HEK293 (cell line): Measurements from ENCODE around the gene DNAJC12.

Experiments used
- CTCF ChIA-PET: fragments of 350-600 bp; formaldehyde crosslinking; extraction: SDS; loops from one replicate; lab custom pipeline; 2021; ENCODE audit warnings: antibody characterized with exemption; lab: Yijun Ruan, JAX
- POLR2A ChIA-PET: fragments of 300-600 bp; formaldehyde crosslinking; extraction: SDS; loops from one replicate; lab custom pipeline; 2020; ENCODE audit warnings: antibody characterized with exemption, inconsistent platforms; lab: Yijun Ruan, JAX
- H3K27ac ChIP-seq: fragments of 200-500 bp; sonication (Bioruptor generic); 2 replicates; pipeline ENCODE4 v1.5.1; 2014; ENCODE audit warnings: low read depth, low read length, control low read depth, inconsistent platforms; ENCODE audit errors: extremely low read depth
- H3K36me3 ChIP-seq, 2 experiments: fragments of 200-500 bp in 1 of 2; sonication (Bioruptor generic) in 1 of 2; 1 replicate in 1 of 2; 2 replicates in 1 of 2; pipeline ENCODE4 v1.5.1; 2014 to 2017; ENCODE audit warnings: inconsistent platforms in 2 of 2, low read length in 2 of 2; ENCODE audit not compliant: control insufficient read depth in 2 of 2, insufficient read depth in 1 of 2
- H3K4me1 ChIP-seq: fragments of 200-500 bp; sonication (Bioruptor generic); 2 replicates; pipeline ENCODE4 v1.5.1; 2014; ENCODE audit warnings: mild to moderate bottlenecking, low read length, inconsistent platforms; ENCODE audit not compliant: control insufficient read depth, insufficient read depth
- H3K4me3 ChIP-seq: 2 replicates; pipeline ENCODE4 v1.5.1; 2011; ENCODE audit warnings: low read depth, mild to moderate bottlenecking, control low read depth, low read length, moderate library complexity
- H3K9me3 ChIP-seq: fragments of 200-500 bp; sonication (Bioruptor generic); 2 replicates; pipeline ENCODE4 v1.5.1; 2014; ENCODE audit warnings: low read depth, low read length, inconsistent platforms; ENCODE audit not compliant: control insufficient read depth, insufficient read depth
- BCL11A ChIP-seq: fragments of 450-650 bp; formaldehyde crosslinking; IDR thresholded peaks from 2 replicates; pipeline ENCODE4 v1.5.1; 2016; ENCODE audit warnings: low read depth, missing biosample characterization, missing genetic modification characterization
- FEZF1 ChIP-seq: fragments of 450-650 bp; formaldehyde crosslinking; IDR thresholded peaks from 2 replicates; pipeline ENCODE4 v1.5.1; 2016; ENCODE audit warnings: missing biosample characterization, missing genetic modification characterization
- HOXD13 ChIP-seq: sonication (generic); formaldehyde crosslinking; IDR thresholded peaks from 2 replicates; pipeline ENCODE4 v1.8.0; 2022; ENCODE audit warnings: missing genetic modification reagents, borderline replicate concordance
- KLF1 ChIP-seq: fragments of 450-650 bp; formaldehyde crosslinking; IDR thresholded peaks from 2 replicates; pipeline ENCODE4 v1.5.1; 2016; ENCODE audit warnings: missing biosample characterization, missing genetic modification characterization
- MZF1 ChIP-seq: fragments of 450-650 bp; formaldehyde crosslinking; IDR thresholded peaks from 2 replicates; pipeline ENCODE4 v1.5.1; 2017; ENCODE audit warnings: missing biosample characterization, missing genetic modification characterization, borderline replicate concordance
- OSR2 ChIP-seq: fragments of 450-650 bp; formaldehyde crosslinking; IDR thresholded peaks from 2 replicates; pipeline ENCODE4 v1.5.1; 2016; ENCODE audit warnings: missing biosample characterization, missing genetic modification characterization
- OVOL3 ChIP-seq: fragments of 450-650 bp; formaldehyde crosslinking; IDR thresholded peaks from 2 replicates; pipeline ENCODE4 v1.5.1; 2016; ENCODE audit warnings: missing biosample characterization, missing genetic modification characterization
- TCF7L2 ChIP-seq: IDR thresholded peaks from 2 replicates; pipeline ENCODE4 v1.6.1; 2011; ENCODE audit warnings: low read depth, mild to moderate bottlenecking, inconsistent platforms, low read length, moderate library complexity, borderline replicate concordance
- TRIM28 ChIP-seq: IDR thresholded peaks from 2 replicates; pipeline ENCODE4 v1.6.1; 2011; ENCODE audit warnings: low read length, control low read depth, borderline replicate concordance
- WT1 ChIP-seq: fragments of 450-650 bp; formaldehyde crosslinking; IDR thresholded peaks from 2 replicates; pipeline ENCODE4 v1.5.1; 2016; ENCODE audit warnings: missing biosample characterization, missing genetic modification characterization
- ZEB2 ChIP-seq: fragments of 450-650 bp; formaldehyde crosslinking; IDR thresholded peaks from 2 replicates; pipeline ENCODE4 v1.5.1; 2016; ENCODE audit warnings: missing biosample characterization, missing genetic modification characterization
- ZFHX2 ChIP-seq: fragments of 450-650 bp; formaldehyde crosslinking; conservative IDR thresholded peaks from 2 replicates; pipeline ENCODE4 v1.5.1; 2016; ENCODE audit warnings: missing biosample characterization, missing genetic modification characterization
- ZNF140 ChIP-seq: fragments of 450-650 bp; formaldehyde crosslinking; IDR thresholded peaks from 2 replicates; pipeline ENCODE4 v1.5.1; 2016; ENCODE audit warnings: missing biosample characterization, missing genetic modification characterization
- ZNF214 ChIP-seq: fragments of 450-650 bp; formaldehyde crosslinking; IDR thresholded peaks from 2 replicates; pipeline ENCODE4 v1.5.1; 2017; ENCODE audit warnings: missing biosample characterization, mild to moderate bottlenecking, missing genetic modification characterization, borderline replicate concordance
- ZNF239 ChIP-seq: fragments of 450-650 bp; formaldehyde crosslinking; IDR thresholded peaks from 2 replicates; pipeline ENCODE4 v1.5.1; 2016; ENCODE audit warnings: missing biosample characterization, missing genetic modification characterization
- ZNF24 ChIP-seq: fragments of 450-650 bp; formaldehyde crosslinking; IDR thresholded peaks from 2 replicates; pipeline ENCODE4 v1.5.1; 2016; ENCODE audit warnings: missing biosample characterization, missing genetic modification characterization
- ZNF335 ChIP-seq: fragments of 450-650 bp; formaldehyde crosslinking; conservative IDR thresholded peaks from 2 replicates; pipeline ENCODE4 v1.5.1; 2016; ENCODE audit warnings: missing biosample characterization, missing genetic modification characterization
- ZNF391 ChIP-seq: fragments of 450-650 bp; formaldehyde crosslinking; IDR thresholded peaks from 2 replicates; pipeline ENCODE4 v1.5.1; 2016; ENCODE audit warnings: low read depth, missing biosample characterization, missing genetic modification characterization, borderline replicate concordance
- ZNF501 ChIP-seq: fragments of 450-650 bp; formaldehyde crosslinking; IDR thresholded peaks from 2 replicates; pipeline ENCODE4 v1.5.1; 2016; ENCODE audit warnings: missing biosample characterization, missing genetic modification characterization
- ZNF549 ChIP-seq: fragments of 450-650 bp; IDR thresholded peaks from 2 replicates; pipeline ENCODE4 v1.5.1; 2018; ENCODE audit warnings: missing biosample characterization, missing genetic modification characterization, mild to moderate bottlenecking, inconsistent platforms, moderate library complexity
- ZNF791 ChIP-seq: fragments of 450-650 bp; formaldehyde crosslinking; IDR thresholded peaks from 2 replicates; pipeline ENCODE4 v1.5.1; 2016; ENCODE audit warnings: missing biosample characterization, missing genetic modification characterization
- ZNF843 ChIP-seq: fragments of 450-650 bp; formaldehyde crosslinking; IDR thresholded peaks from 2 replicates; pipeline ENCODE4 v1.5.1; 2016; ENCODE audit warnings: missing biosample characterization, missing genetic modification characterization
- TF ChIP-seq, protein P1 (sequence below): fragments of 450-650 bp; formaldehyde crosslinking; IDR thresholded peaks from 2 replicates; pipeline ENCODE4 v1.5.1; 2016; ENCODE audit warnings: missing biosample characterization, missing genetic modification characterization
- TF ChIP-seq, protein P2 (sequence below): fragments of 450-650 bp; formaldehyde crosslinking; IDR thresholded peaks from 2 replicates; pipeline ENCODE4 v1.5.1; 2017; ENCODE audit warnings: missing biosample characterization, missing genetic modification characterization
- TF ChIP-seq, protein P3 (sequence below): fragments of 450-650 bp; formaldehyde crosslinking; IDR thresholded peaks from 2 replicates; pipeline ENCODE4 v1.5.1; 2016; ENCODE audit warnings: missing biosample characterization, missing genetic modification characterization
- TF ChIP-seq, protein P4 (sequence below): fragments of 450-650 bp; formaldehyde crosslinking; IDR thresholded peaks from 2 replicates; pipeline ENCODE4 v1.5.1; 2017; ENCODE audit warnings: missing biosample characterization, missing genetic modification characterization
- TF ChIP-seq, protein P5 (sequence below): fragments of 450-650 bp; formaldehyde crosslinking; IDR thresholded peaks from 2 replicates; pipeline ENCODE4 v1.5.1; 2016; ENCODE audit warnings: missing biosample characterization, missing genetic modification characterization

Gene DNAJC12

DNA sequence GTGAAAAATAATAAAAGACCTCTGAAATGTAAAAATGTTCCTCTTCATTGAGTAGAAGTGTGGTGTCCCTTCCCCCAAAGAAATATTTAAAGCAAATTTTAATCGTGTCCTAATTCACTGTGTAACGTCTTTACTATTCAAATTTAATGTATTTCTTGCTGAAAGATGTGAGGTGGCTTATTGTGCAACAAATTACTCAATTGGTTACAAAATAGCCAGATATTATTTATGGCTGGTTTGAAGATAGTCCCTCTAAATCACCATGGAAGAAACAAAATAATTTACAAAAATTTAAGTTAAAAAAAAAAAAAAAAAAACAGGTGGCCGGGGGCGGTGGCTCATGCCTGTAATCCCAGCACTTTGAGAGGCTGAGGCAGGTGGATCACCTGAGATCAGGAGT is 43.7 kb downstream of the DNAJC12 start:
- Histone ChIP-seq H3K27ac (no peak overlapping the region), H3K4me3 (no peak overlapping the region), H3K9me3 (no peaks in the 10 kb centered on the region), H3K4me1 (no peaks in the 10 kb centered on the region), H3K36me3 (no peaks in the 10 kb centered on the region)
- CTCF ChIA-PET: no interaction called here
- POLR2A ChIA-PET: interaction anchor here (0.6 kb wide), 1 partner anchor 20 kb away, joined by 4 read pairs; no protein-coding TSS in a partner anchor
- TF ChIP-seq HOXD13: no peak

DNA sequence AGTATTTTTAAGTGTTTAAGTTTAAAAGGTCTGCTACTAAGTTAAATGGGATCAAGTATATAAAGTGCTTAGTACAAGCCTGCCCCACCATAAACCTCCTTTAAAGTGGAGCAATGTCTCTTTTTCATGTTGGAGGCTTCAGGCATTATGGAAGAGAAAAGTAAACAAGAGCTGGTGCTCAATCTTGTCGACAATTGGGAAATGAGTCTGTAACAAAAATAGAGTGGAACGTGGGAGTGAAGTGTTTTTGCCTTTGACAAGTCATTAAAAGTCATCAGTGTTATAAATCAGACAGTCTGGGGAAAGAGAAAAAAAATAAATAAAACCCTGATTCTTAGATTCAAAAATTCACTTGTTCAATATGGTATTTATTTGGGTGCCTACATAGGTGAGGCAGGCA is 44.7 kb downstream of the DNAJC12 start:
- no peak overlapping the region for H3K27ac ChIP-seq
- POLR2A ChIA-PET: no interaction called here

More for the DNA sequence above, 44.7 kb downstream of the DNAJC12 start:
- Histone ChIP-seq H3K4me3 (no peak overlapping the region), H3K4me1 (no peaks in the 10 kb centered on the region), H3K36me3 (no peaks in the 10 kb centered on the region), H3K9me3 (no peaks in the 10 kb centered on the region)
- CTCF ChIA-PET: interaction anchor here (1.1 kb wide), 1 partner anchor 13 kb away, joined by 3 read pairs; no protein-coding TSS in a partner anchor
- TF ChIP-seq OVOL3 (tag by site-specific recombination): no peak
- TF ChIP-seq ZNF24 (tag by site-specific recombination): 0 out of 2 replicates have a peak, but pooled peaks have one; percentile 46
- no peak for TF ChIP-seq KLF1 (tag by site-specific recombination)
- TF ChIP-seq, protein P1, sequence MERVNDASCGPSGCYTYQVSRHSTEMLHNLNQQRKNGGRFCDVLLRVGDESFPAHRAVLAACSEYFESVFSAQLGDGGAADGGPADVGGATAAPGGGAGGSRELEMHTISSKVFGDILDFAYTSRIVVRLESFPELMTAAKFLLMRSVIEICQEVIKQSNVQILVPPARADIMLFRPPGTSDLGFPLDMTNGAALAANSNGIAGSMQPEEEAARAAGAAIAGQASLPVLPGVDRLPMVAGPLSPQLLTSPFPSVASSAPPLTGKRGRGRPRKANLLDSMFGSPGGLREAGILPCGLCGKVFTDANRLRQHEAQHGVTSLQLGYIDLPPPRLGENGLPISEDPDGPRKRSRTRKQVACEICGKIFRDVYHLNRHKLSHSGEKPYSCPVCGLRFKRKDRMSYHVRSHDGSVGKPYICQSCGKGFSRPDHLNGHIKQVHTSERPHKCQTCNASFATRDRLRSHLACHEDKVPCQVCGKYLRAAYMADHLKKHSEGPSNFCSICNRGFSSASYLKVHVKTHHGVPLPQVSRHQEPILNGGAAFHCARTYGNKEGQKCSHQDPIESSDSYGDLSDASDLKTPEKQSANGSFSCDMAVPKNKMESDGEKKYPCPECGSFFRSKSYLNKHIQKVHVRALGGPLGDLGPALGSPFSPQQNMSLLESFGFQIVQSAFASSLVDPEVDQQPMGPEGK (tag by site-specific recombination): no peak
- no peak for TF ChIP-seq ZNF501 (tag by site-specific recombination)
- peak; percentile 66; the same call in 1 of the 2 replicates for TF ChIP-seq ZEB2 (tag by site-specific recombination)
- TF ChIP-seq ZNF335 (tag by site-specific recombination): peak; percentile 65
- TF ChIP-seq ZNF549 (tag by site-specific recombination): no peak
- TF ChIP-seq, protein P2, sequence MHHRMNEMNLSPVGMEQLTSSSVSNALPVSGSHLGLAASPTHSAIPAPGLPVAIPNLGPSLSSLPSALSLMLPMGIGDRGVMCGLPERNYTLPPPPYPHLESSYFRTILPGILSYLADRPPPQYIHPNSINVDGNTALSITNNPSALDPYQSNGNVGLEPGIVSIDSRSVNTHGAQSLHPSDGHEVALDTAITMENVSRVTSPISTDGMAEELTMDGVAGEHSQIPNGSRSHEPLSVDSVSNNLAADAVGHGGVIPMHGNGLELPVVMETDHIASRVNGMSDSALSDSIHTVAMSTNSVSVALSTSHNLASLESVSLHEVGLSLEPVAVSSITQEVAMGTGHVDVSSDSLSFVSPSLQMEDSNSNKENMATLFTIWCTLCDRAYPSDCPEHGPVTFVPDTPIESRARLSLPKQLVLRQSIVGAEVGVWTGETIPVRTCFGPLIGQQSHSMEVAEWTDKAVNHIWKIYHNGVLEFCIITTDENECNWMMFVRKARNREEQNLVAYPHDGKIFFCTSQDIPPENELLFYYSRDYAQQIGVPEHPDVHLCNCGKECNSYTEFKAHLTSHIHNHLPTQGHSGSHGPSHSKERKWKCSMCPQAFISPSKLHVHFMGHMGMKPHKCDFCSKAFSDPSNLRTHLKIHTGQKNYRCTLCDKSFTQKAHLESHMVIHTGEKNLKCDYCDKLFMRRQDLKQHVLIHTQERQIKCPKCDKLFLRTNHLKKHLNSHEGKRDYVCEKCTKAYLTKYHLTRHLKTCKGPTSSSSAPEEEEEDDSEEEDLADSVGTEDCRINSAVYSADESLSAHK: 0 out of 2 replicates have a peak, but pooled peaks have one; percentile 14
- TF ChIP-seq, protein P3, sequence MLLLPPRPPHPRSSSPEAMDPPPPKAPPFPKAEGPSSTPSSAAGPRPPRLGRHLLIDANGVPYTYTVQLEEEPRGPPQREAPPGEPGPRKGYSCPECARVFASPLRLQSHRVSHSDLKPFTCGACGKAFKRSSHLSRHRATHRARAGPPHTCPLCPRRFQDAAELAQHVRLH (tag by site-specific recombination): no peak
- TF ChIP-seq TRIM28: peak; percentile 49; the same call in 1 of the 2 replicates
- no peak for TF ChIP-seq ZNF214 (tag by site-specific recombination)
- TF ChIP-seq, protein P4, sequence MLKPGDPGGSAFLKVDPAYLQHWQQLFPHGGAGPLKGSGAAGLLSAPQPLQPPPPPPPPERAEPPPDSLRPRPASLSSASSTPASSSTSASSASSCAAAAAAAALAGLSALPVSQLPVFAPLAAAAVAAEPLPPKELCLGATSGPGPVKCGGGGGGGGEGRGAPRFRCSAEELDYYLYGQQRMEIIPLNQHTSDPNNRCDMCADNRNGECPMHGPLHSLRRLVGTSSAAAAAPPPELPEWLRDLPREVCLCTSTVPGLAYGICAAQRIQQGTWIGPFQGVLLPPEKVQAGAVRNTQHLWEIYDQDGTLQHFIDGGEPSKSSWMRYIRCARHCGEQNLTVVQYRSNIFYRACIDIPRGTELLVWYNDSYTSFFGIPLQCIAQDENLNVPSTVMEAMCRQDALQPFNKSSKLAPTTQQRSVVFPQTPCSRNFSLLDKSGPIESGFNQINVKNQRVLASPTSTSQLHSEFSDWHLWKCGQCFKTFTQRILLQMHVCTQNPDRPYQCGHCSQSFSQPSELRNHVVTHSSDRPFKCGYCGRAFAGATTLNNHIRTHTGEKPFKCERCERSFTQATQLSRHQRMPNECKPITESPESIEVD (tag by site-specific recombination): peak; percentile 67; the same call in 1 of the 2 replicates
- TF ChIP-seq BCL11A: no peak
- TF ChIP-seq ZNF843 (tag by site-specific recombination): peak; percentile 66
- no peak for TF ChIP-seq ZNF140 (tag by site-specific recombination)
- TF ChIP-seq ZNF239 (tag by site-specific recombination): no peak
- peak; percentile 94 for TF ChIP-seq WT1 (tag by site-specific recombination)
- peak; percentile 29; the same call in 1 of the 2 replicates for TF ChIP-seq OSR2 (tag by site-specific recombination)
- TF ChIP-seq, protein P5, sequence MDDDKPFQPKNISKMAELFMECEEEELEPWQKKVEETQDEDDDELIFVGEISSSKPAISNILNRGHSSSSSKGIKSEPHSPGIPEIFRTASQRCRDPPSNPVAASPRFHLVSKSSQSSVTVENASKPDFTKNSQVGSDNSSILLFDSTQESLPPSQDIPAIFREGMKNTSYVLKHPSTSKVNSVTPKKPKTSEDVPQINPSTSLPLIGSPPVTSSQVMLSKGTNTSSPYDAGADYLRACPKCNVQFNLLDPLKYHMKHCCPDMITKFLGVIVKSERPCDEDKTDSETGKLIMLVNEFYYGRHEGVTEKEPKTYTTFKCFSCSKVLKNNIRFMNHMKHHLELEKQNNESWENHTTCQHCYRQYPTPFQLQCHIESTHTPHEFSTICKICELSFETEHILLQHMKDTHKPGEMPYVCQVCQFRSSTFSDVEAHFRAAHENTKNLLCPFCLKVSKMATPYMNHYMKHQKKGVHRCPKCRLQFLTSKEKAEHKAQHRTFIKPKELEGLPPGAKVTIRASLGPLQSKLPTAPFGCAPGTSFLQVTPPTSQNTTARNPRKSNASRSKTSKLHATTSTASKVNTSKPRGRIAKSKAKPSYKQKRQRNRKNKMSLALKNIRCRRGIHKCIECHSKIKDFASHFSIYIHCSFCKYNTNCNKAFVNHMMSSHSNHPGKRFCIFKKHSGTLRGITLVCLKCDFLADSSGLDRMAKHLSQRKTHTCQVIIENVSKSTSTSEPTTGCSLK (tag by site-specific recombination): no peak
- no peak for TF ChIP-seq ZNF791 (tag by site-specific recombination)
- TF ChIP-seq ZNF391 (tag by site-specific recombination): no peak
- peak; percentile 80; the same call in 1 of the 2 replicates for TF ChIP-seq TCF7L2
- TF ChIP-seq FEZF1 (tag by site-specific recombination): peak; percentile 53
- TF ChIP-seq MZF1: 0 out of 2 replicates have a peak, but pooled peaks have one; percentile 30
- TF ChIP-seq ZFHX2 (tag by site-specific recombination): peak; percentile 76
- TF ChIP-seq, all 188 proteins: peak for 13
